Measurements from ENCODE around the gene PUSL1.

PUSL1 gene

GRCh38 chr1:1336446-1336845 is 28.0 kb downstream of the PUSL1 start:
- H3K9me3 ChIP-seq (ENCODE audit: control insufficient read depth, low read length), result no peaks in the 10 kb centered on the region
- peaks cover 42% of the 10 kb centered on the region for H3K36me3 ChIP-seq (ENCODE audit: control insufficient read depth, insufficient read depth, low read length)
- 94 to 95% methylated on average over 19 to 26 of the region's 26 CpGs for WGBS, 2 experiments (ENCODE audit: insufficient coverage in 2 of 2)
- H3K4me1 ChIP-seq (ENCODE audit: control insufficient read depth, insufficient read depth, low read length, poor library complexity, severe bottlenecking), result no peaks in the 10 kb centered on the region
- H3K27ac ChIP-seq (ENCODE audit: low read depth, low read length, severe bottlenecking), result no peak overlapping the region
- no peak overlapping the region for H3K4me3 ChIP-seq (ENCODE audit: extremely low read depth, insufficient read depth, low read length, poor library complexity, severe bottlenecking)

- H3K27ac ChIP-seq (ENCODE audit: low read depth, low read length, severe bottlenecking), result no peak overlapping the region
- H3K36me3 ChIP-seq (ENCODE audit: control insufficient read depth, insufficient read depth, low read length), result peaks cover 49% of the 10 kb centered on the region
- H3K4me1 ChIP-seq (ENCODE audit: control insufficient read depth, insufficient read depth, low read length, poor library complexity, severe bottlenecking), result no peaks in the 10 kb centered on the region
- H3K4me3 ChIP-seq (ENCODE audit: extremely low read depth, insufficient read depth, low read length, poor library complexity, severe bottlenecking), result no peak overlapping the region
- WGBS, 2 experiments (ENCODE audit: insufficient coverage in 2 of 2), result 95 to 98% methylated on average over 26 to 32 of the region's 32 CpGs
- no peaks in the 10 kb centered on the region for H3K9me3 ChIP-seq (ENCODE audit: control insufficient read depth, low read length)
Measured at GRCh38 chr1:1336931-1337792, 28.8 kb downstream of the PUSL1 start.

GRCh38 chr1:1337793-1338147 is 29.4 kb downstream of the PUSL1 start:
- H3K27ac ChIP-seq (ENCODE audit: low read depth, low read length, severe bottlenecking), result no peak overlapping the region
- no peaks in the 10 kb centered on the region for H3K4me1 ChIP-seq (ENCODE audit: control insufficient read depth, insufficient read depth, low read length, poor library complexity, severe bottlenecking)
- WGBS, 2 experiments (ENCODE audit: insufficient coverage in 2 of 2), result 84 to 90% methylated on average over 9 to 13 of the region's 18 CpGs
- H3K36me3 ChIP-seq (ENCODE audit: control insufficient read depth, insufficient read depth, low read length), result peaks cover 49% of the 10 kb centered on the region
- no peaks in the 10 kb centered on the region for H3K9me3 ChIP-seq (ENCODE audit: control insufficient read depth, low read length)
- no peak overlapping the region for H3K4me3 ChIP-seq (ENCODE audit: extremely low read depth, insufficient read depth, low read length, poor library complexity, severe bottlenecking)

GRCh38 chr1:1338278-1338677 is 29.9 kb downstream of the PUSL1 start:
- Histone ChIP-seq H3K4me3 (ENCODE audit: extremely low read depth, insufficient read depth, low read length, poor library complexity, severe bottlenecking) (no peak overlapping the region), H3K27ac (ENCODE audit: low read depth, low read length, severe bottlenecking) (no peak overlapping the region), H3K4me1 (ENCODE audit: control insufficient read depth, insufficient read depth, low read length, poor library complexity, severe bottlenecking) (no peaks in the 10 kb centered on the region), H3K36me3 (ENCODE audit: control insufficient read depth, insufficient read depth, low read length) (peaks cover 49% of the 10 kb centered on the region), H3K9me3 (ENCODE audit: control insufficient read depth, low read length) (no peaks in the 10 kb centered on the region)
- 95 to 96% methylated on average over 35 to 36 of the region's 36 CpGs for WGBS, 2 experiments (ENCODE audit: insufficient coverage in 2 of 2)

GRCh38 chr1:1340185-1340584 is 31.8 kb downstream of the PUSL1 start:
- H3K36me3 ChIP-seq (ENCODE audit: control insufficient read depth, insufficient read depth, low read length), result peaks cover 49% of the 10 kb centered on the region
- no peak overlapping the region for H3K27ac ChIP-seq (ENCODE audit: low read depth, low read length, severe bottlenecking)
- H3K4me3 ChIP-seq (ENCODE audit: extremely low read depth, insufficient read depth, low read length, poor library complexity, severe bottlenecking), result no peak overlapping the region
- WGBS, 2 experiments (ENCODE audit: insufficient coverage in 2 of 2), result 94 to 95% methylated on average over 14 to 23 of the region's 23 CpGs
- H3K4me1 ChIP-seq (ENCODE audit: control insufficient read depth, insufficient read depth, low read length, poor library complexity, severe bottlenecking), result peaks cover under 1% of the 10 kb centered on the region
- no peaks in the 10 kb centered on the region for H3K9me3 ChIP-seq (ENCODE audit: control insufficient read depth, low read length)

GRCh38 chr1:1340791-1341548 is 32.6 kb downstream of the PUSL1 start:
- H3K9me3 ChIP-seq (ENCODE audit: control insufficient read depth, low read length), result no peaks in the 10 kb centered on the region
- H3K4me1 ChIP-seq (ENCODE audit: control insufficient read depth, insufficient read depth, low read length, poor library complexity, severe bottlenecking), result peaks cover 8% of the 10 kb centered on the region
- peaks cover 48% of the 10 kb centered on the region for H3K36me3 ChIP-seq (ENCODE audit: control insufficient read depth, insufficient read depth, low read length)
- H3K27ac ChIP-seq (ENCODE audit: low read depth, low read length, severe bottlenecking), result no peak overlapping the region
- no peak overlapping the region for H3K4me3 ChIP-seq (ENCODE audit: extremely low read depth, insufficient read depth, low read length, poor library complexity, severe bottlenecking)
- 94 to 95% methylated on average over 28 to 36 of the region's 36 CpGs for WGBS, 2 experiments (ENCODE audit: insufficient coverage in 2 of 2)

- H3K4me1 ChIP-seq (ENCODE audit: control insufficient read depth, insufficient read depth, low read length, poor library complexity, severe bottlenecking), result peaks cover 12% of the 10 kb centered on the region
- no peaks in the 10 kb centered on the region for H3K9me3 ChIP-seq (ENCODE audit: control insufficient read depth, low read length)
- H3K4me3 ChIP-seq (ENCODE audit: extremely low read depth, insufficient read depth, low read length, poor library complexity, severe bottlenecking), result no peak overlapping the region
- WGBS, 2 experiments (ENCODE audit: insufficient coverage in 2 of 2), result 97 to 98% methylated on average over 17 of the region's 17 CpGs
- H3K36me3 ChIP-seq (ENCODE audit: control insufficient read depth, insufficient read depth, low read length), result peaks cover 42% of the 10 kb centered on the region
- no peak overlapping the region for H3K27ac ChIP-seq (ENCODE audit: low read depth, low read length, severe bottlenecking)
Measured at GRCh38 chr1:1341549-1342021, 33.2 kb downstream of the PUSL1 start.

- WGBS, 2 experiments (ENCODE audit: insufficient coverage in 2 of 2), result 97 to 98% methylated on average over 24 to 27 of the region's 28 CpGs
- peaks cover 12% of the 10 kb centered on the region for H3K4me1 ChIP-seq (ENCODE audit: control insufficient read depth, insufficient read depth, low read length, poor library complexity, severe bottlenecking)
- peaks cover 39% of the 10 kb centered on the region for H3K36me3 ChIP-seq (ENCODE audit: control insufficient read depth, insufficient read depth, low read length)
- H3K9me3 ChIP-seq (ENCODE audit: control insufficient read depth, low read length), result no peaks in the 10 kb centered on the region
- H3K27ac ChIP-seq (ENCODE audit: low read depth, low read length, severe bottlenecking), result no peak overlapping the region
- H3K4me3 ChIP-seq (ENCODE audit: extremely low read depth, insufficient read depth, low read length, poor library complexity, severe bottlenecking), result no peak overlapping the region
Measured at GRCh38 chr1:1342061-1342562, 33.7 kb downstream of the PUSL1 start.

- no peaks in the 10 kb centered on the region for H3K9me3 ChIP-seq (ENCODE audit: control insufficient read depth, low read length)
- no peak overlapping the region for H3K4me3 ChIP-seq (ENCODE audit: extremely low read depth, insufficient read depth, low read length, poor library complexity, severe bottlenecking)
- peaks cover 35% of the 10 kb centered on the region for H3K36me3 ChIP-seq (ENCODE audit: control insufficient read depth, insufficient read depth, low read length)
- peaks cover 16% of the 10 kb centered on the region for H3K4me1 ChIP-seq (ENCODE audit: control insufficient read depth, insufficient read depth, low read length, poor library complexity, severe bottlenecking)
- no peak overlapping the region for H3K27ac ChIP-seq (ENCODE audit: low read depth, low read length, severe bottlenecking)
- WGBS, 2 experiments (ENCODE audit: insufficient coverage in 2 of 2), result 94 to 95% methylated on average over 11 to 12 of the region's 18 CpGs
Measured at GRCh38 chr1:1342584-1343115, 34.3 kb downstream of the PUSL1 start.

GRCh38 chr1:1343811-1344421 is 35.5 kb downstream of the PUSL1 start:
- H3K4me3 ChIP-seq (ENCODE audit: extremely low read depth, insufficient read depth, low read length, poor library complexity, severe bottlenecking), result no peak overlapping the region
- WGBS, 2 experiments (ENCODE audit: insufficient coverage in 2 of 2), result 94 to 96% methylated on average over 22 to 24 of the region's 24 CpGs
- no peak overlapping the region for H3K27ac ChIP-seq (ENCODE audit: low read depth, low read length, severe bottlenecking)
- H3K4me1 ChIP-seq (ENCODE audit: control insufficient read depth, insufficient read depth, low read length, poor library complexity, severe bottlenecking), result peaks cover 19% of the 10 kb centered on the region
- peaks cover 22% of the 10 kb centered on the region for H3K36me3 ChIP-seq (ENCODE audit: control insufficient read depth, insufficient read depth, low read length)
- H3K9me3 ChIP-seq (ENCODE audit: control insufficient read depth, low read length), result no peaks in the 10 kb centered on the region
